Retinal pigment epithelial cell (primary cell): Measurements from ENCODE around the gene TMEM53.
"Not testable (repeated sequence)": the region's sequence is repeated elsewhere in the genome, so short reads cannot be mapped to it uniquely, and the experiment has no call there.

Experiments
- DNase-seq: peaks from one replicate; pipeline ENCODE4 v3.0.0-alpha.2; 2010; ENCODE audit warnings: low read depth
- H3K4me3 ChIP-seq: 2 replicates; pipeline ENCODE4 v1.5.1; 2011; ENCODE audit warnings: mild to moderate bottlenecking, low read length, control low read depth, moderate library complexity
- CTCF ChIP-seq: conservative IDR thresholded peaks from 2 replicates; pipeline ENCODE4 v1.5.1; 2011; ENCODE audit warnings: low read depth, low read length, control low read depth, inconsistent platforms

TMEM53 gene

GRCh38 chr1:44675186-44675585 is 905 bp upstream of the TMEM53 start:
- no peak for TF ChIP-seq CTCF
- peak overlapping the region; percentile 81 for H3K4me3 ChIP-seq
- DNase-seq = no peak

GRCh38 chr1:44673675-44674112 is 587 bp downstream of the TMEM53 start:
- TF ChIP-seq CTCF = no peak
- no peak for DNase-seq
- peak overlapping the region; percentile 81 for H3K4me3 ChIP-seq

GRCh38 chr1:44672961-44673674 is 1.2 kb downstream of the TMEM53 start:
- no peak for TF ChIP-seq CTCF
- H3K4me3 ChIP-seq = peak overlapping the region; percentile 81
- DNase-seq = no peak

- TF ChIP-seq CTCF = no peak
- DNase-seq = no peak
- no peak overlapping the region for H3K4me3 ChIP-seq
Observed at GRCh38 chr1:44672254-44672955, 1.9 kb downstream of the TMEM53 start.

- DNase-seq = no peak
- no peak for TF ChIP-seq CTCF
Observed at GRCh38 chr1:44670751-44671640, 3.3 kb downstream of the TMEM53 start.

GRCh38 chr1:44666719-44667118 is 7.6 kb downstream of the TMEM53 start:
- H3K4me3 ChIP-seq, DNase-seq: not testable (repeated sequence)

More at GRCh38 chr1:44670751-44671640, 3.3 kb downstream of the TMEM53 start:
- no peak overlapping the region for H3K4me3 ChIP-seq

- no peak for DNase-seq
- H3K4me3 ChIP-seq = no peak overlapping the region
- TF ChIP-seq CTCF = no peak
Observed at GRCh38 chr1:44664730-44665370, 9.4 kb downstream of the TMEM53 start.
